GM12878 (cell line): ENCODE data around the gene SLC50A1.

ENCODE experiments used
- JUND ChIP-seq: IDR thresholded peaks from 2 replicates; pipeline ENCODE4 v1.6.1; 2012; ENCODE audit warnings: low read depth, mild to moderate bottlenecking, low read length, improper control_type of control experiment, moderate library complexity
- MTA3 ChIP-seq: IDR thresholded peaks from 2 replicates; pipeline ENCODE4 v1.6.1; 2012; ENCODE audit warnings: low read length, inconsistent platforms, borderline replicate concordance

GRCh38 chr1:155093911-155094621, 41.6 kb upstream of the SLC50A1 start:
- TF ChIP-seq JUND (no peak), MTA3 (no peak)
